HEK293 (cell line): ENCODE measurements around the gene SLC26A11.
A peak's percentile ranks its signal among the peaks of the same experiment; 100 is the strongest.
"Not testable (repeated sequence)": the region's sequence is repeated elsewhere in the genome, so short reads cannot be mapped to it uniquely, and the experiment has no call there.

Experiments used
- CTCF ChIA-PET: fragments of 350-600 bp; formaldehyde crosslinking; extraction: SDS; loops from one replicate; lab custom pipeline; 2021; ENCODE audit warnings: antibody characterized with exemption; lab: Yijun Ruan, JAX
- POLR2A ChIA-PET: fragments of 300-600 bp; formaldehyde crosslinking; extraction: SDS; loops from one replicate; lab custom pipeline; 2020; ENCODE audit warnings: antibody characterized with exemption, inconsistent platforms; lab: Yijun Ruan, JAX
- H3K27ac ChIP-seq: fragments of 200-500 bp; sonication (Bioruptor generic); 2 replicates; pipeline ENCODE4 v1.5.1; 2014; ENCODE audit warnings: low read depth, low read length, control low read depth, inconsistent platforms; ENCODE audit errors: extremely low read depth
- H3K36me3 ChIP-seq, 2 experiments: fragments of 200-500 bp in 1 of 2; sonication (Bioruptor generic) in 1 of 2; 1 replicate in 1 of 2; 2 replicates in 1 of 2; pipeline ENCODE4 v1.5.1; 2014 to 2017; ENCODE audit warnings: inconsistent platforms in 2 of 2, low read length in 2 of 2; ENCODE audit not compliant: control insufficient read depth in 2 of 2, insufficient read depth in 1 of 2
- H3K4me1 ChIP-seq: fragments of 200-500 bp; sonication (Bioruptor generic); 2 replicates; pipeline ENCODE4 v1.5.1; 2014; ENCODE audit warnings: mild to moderate bottlenecking, low read length, inconsistent platforms; ENCODE audit not compliant: control insufficient read depth, insufficient read depth
- H3K4me3 ChIP-seq: 2 replicates; pipeline ENCODE4 v1.5.1; 2011; ENCODE audit warnings: low read depth, mild to moderate bottlenecking, control low read depth, low read length, moderate library complexity
- H3K9me3 ChIP-seq: fragments of 200-500 bp; sonication (Bioruptor generic); 2 replicates; pipeline ENCODE4 v1.5.1; 2014; ENCODE audit warnings: low read depth, low read length, inconsistent platforms; ENCODE audit not compliant: control insufficient read depth, insufficient read depth
- PRDM10 ChIP-seq: fragments of 450-650 bp; formaldehyde crosslinking; IDR thresholded peaks from 2 replicates; pipeline ENCODE4 v1.5.1; 2016; ENCODE audit warnings: missing biosample characterization, missing genetic modification characterization
- SETDB1 ChIP-seq: IDR thresholded peaks from one replicate; pipeline ENCODE4 v1.6.1; 2017; ENCODE audit warnings: mild to moderate bottlenecking, low read length, moderate library complexity, mixed read lengths; ENCODE audit not compliant: insufficient read length
- TCF7L2 ChIP-seq: IDR thresholded peaks from 2 replicates; pipeline ENCODE4 v1.6.1; 2011; ENCODE audit warnings: low read depth, mild to moderate bottlenecking, inconsistent platforms, low read length, moderate library complexity, borderline replicate concordance
- WT1 ChIP-seq: fragments of 450-650 bp; formaldehyde crosslinking; IDR thresholded peaks from 2 replicates; pipeline ENCODE4 v1.5.1; 2016; ENCODE audit warnings: missing biosample characterization, missing genetic modification characterization
- ZBTB20 ChIP-seq: fragments of 450-650 bp; formaldehyde crosslinking; IDR thresholded peaks from 2 replicates; pipeline ENCODE4 v1.5.1; 2016; ENCODE audit warnings: missing biosample characterization, missing genetic modification characterization
- ZBTB26 ChIP-seq: fragments of 450-650 bp; formaldehyde crosslinking; optimal IDR thresholded peaks from 2 replicates; pipeline ENCODE3; 2016; ENCODE audit warnings: missing biosample characterization, mild to moderate bottlenecking, missing genetic modification characterization
- ZBTB48 ChIP-seq: fragments of 450-650 bp; formaldehyde crosslinking; IDR thresholded peaks from 2 replicates; pipeline ENCODE4 v1.5.1; 2016; ENCODE audit warnings: missing biosample characterization, missing genetic modification characterization
- ZNF132 ChIP-seq: fragments of 450-650 bp; formaldehyde crosslinking; IDR thresholded peaks from 2 replicates; pipeline ENCODE4 v1.5.1; 2017; ENCODE audit warnings: missing biosample characterization, missing genetic modification characterization, borderline replicate concordance
- ZNF174 ChIP-seq: fragments of 450-650 bp; formaldehyde crosslinking; IDR thresholded peaks from 2 replicates; pipeline ENCODE4 v1.5.0; 2017; ENCODE audit warnings: missing biosample characterization, mild to moderate bottlenecking, missing genetic modification characterization
- ZNF311 ChIP-seq: fragments of 450-650 bp; formaldehyde crosslinking; IDR thresholded peaks from 2 replicates; pipeline ENCODE4 v1.5.1; 2017; ENCODE audit warnings: missing biosample characterization, missing genetic modification characterization, borderline replicate concordance
- ZNF335 ChIP-seq: fragments of 450-650 bp; formaldehyde crosslinking; conservative IDR thresholded peaks from 2 replicates; pipeline ENCODE4 v1.5.1; 2016; ENCODE audit warnings: missing biosample characterization, missing genetic modification characterization
- ZNF473 ChIP-seq: fragments of 450-650 bp; formaldehyde crosslinking; IDR thresholded peaks from 2 replicates; pipeline ENCODE4 v1.5.1; 2017; ENCODE audit warnings: missing biosample characterization, missing genetic modification characterization
- ZNF514 ChIP-seq: fragments of 450-650 bp; formaldehyde crosslinking; IDR thresholded peaks from 2 replicates; pipeline ENCODE4 v1.5.1; 2016; ENCODE audit warnings: missing biosample characterization, missing genetic modification characterization
- ZNF747 ChIP-seq: fragments of 450-650 bp; formaldehyde crosslinking; IDR thresholded peaks from 2 replicates; pipeline ENCODE4 v1.5.1; 2016; ENCODE audit warnings: missing biosample characterization, missing genetic modification characterization
- ZSCAN16 ChIP-seq: fragments of 450-650 bp; formaldehyde crosslinking; IDR thresholded peaks from 2 replicates; pipeline ENCODE4 v1.5.1; 2016; ENCODE audit warnings: missing biosample characterization, missing genetic modification characterization
- TF ChIP-seq, protein P1 (sequence below): fragments of 450-650 bp; formaldehyde crosslinking; IDR thresholded peaks from 2 replicates; pipeline ENCODE4 v1.5.1; 2017; ENCODE audit warnings: missing biosample characterization, mild to moderate bottlenecking, missing genetic modification characterization, moderate library complexity
- TF ChIP-seq, protein P2 (sequence below): fragments of 450-650 bp; formaldehyde crosslinking; IDR thresholded peaks from 2 replicates; pipeline ENCODE4 v1.5.1; 2017; ENCODE audit warnings: missing biosample characterization, missing genetic modification characterization
- TF ChIP-seq, protein P3 (sequence below): fragments of 450-650 bp; formaldehyde crosslinking; IDR thresholded peaks from 2 replicates; pipeline ENCODE4 v1.5.1; 2016; ENCODE audit warnings: missing biosample characterization, missing genetic modification characterization
- TF ChIP-seq, protein P4 (sequence below): fragments of 450-650 bp; formaldehyde crosslinking; IDR thresholded peaks from 2 replicates; pipeline ENCODE4 v1.5.1; 2017; ENCODE audit warnings: missing biosample characterization, missing genetic modification characterization

SLC26A11 gene

DNA sequence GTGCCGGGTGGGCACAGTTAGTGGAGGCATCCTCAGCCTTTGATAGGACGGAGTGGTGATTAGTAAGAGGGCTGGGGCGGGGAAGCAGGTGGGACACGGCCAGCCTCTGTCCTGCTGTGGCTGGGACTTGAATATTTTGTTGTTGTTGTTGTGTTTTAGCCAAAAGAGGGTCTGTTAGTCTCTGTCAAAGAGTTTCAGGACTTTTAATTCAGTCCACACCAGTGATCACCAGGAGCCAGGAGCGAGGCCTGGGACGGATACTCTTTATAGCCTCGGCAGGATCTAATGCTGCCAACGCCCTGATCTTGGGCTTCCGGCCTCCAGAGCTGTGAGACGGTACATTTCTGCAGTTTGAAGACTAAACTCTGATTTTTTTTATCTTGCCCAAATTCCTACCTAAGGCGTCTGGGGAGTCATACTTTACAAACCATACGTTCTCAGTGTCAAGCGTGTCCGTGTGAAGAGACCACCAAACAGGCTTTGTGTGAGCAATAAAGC is 37.5 kb downstream of the SLC26A11 start:
- H3K9me3 ChIP-seq: no peaks in the 10 kb centered on the region
- POLR2A ChIA-PET: no interaction called here
- peaks cover 0 to 10% of the 10 kb centered on the region in 2 experiments; a peak in 1 of 3 replicates for H3K36me3 ChIP-seq
- H3K4me3 ChIP-seq: no peak overlapping the region
- no peak for TF ChIP-seq ZNF311 (tag by site-specific recombination)
- no peak for TF ChIP-seq ZNF335 (tag by site-specific recombination)
- TF ChIP-seq, protein P1, sequence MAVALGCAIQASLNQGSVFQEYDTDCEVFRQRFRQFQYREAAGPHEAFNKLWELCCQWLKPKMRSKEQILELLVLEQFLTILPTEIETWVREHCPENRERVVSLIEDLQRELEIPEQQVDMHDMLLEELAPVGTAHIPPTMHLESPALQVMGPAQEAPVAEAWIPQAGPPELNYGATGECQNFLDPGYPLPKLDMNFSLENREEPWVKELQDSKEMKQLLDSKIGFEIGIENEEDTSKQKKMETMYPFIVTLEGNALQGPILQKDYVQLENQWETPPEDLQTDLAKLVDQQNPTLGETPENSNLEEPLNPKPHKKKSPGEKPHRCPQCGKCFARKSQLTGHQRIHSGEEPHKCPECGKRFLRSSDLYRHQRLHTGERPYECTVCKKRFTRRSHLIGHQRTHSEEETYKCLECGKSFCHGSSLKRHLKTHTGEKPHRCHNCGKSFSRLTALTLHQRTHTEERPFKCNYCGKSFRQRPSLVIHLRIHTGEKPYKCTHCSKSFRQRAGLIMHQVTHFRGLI (tag by site-specific recombination): peak; percentile 51; the same call in 1 of the 2 replicates
- TF ChIP-seq ZNF174 (tag by site-specific recombination): no peak
- TF ChIP-seq PRDM10 (tag by site-specific recombination): no peak
- TF ChIP-seq ZBTB20 (tag by site-specific recombination): peak; percentile 18; the same call in 1 of the 2 replicates
- CTCF ChIA-PET: no interaction called here
- H3K4me1 ChIP-seq: peaks cover 8% of the 10 kb centered on the region
- H3K27ac ChIP-seq: no peak overlapping the region

DNA sequence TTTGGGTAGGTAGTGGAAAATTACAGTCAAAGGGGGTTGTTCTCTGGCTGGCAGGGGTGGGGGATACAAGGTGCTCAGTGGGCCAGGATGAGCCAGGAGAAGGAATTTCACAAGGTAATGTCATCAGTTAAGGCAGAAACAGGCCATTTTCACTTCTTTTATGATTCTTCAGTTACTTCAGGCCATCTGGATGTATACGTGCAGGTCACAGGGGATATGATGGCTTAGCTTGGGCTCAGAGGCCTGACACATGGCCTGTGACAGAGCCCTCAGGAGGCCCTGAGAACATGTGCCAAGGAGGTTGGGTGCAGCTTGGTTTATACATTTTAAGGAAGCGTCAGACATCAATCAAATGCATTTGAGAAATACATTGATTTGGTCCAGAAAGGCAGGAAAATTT is 38.1 kb downstream of the SLC26A11 start:
- H3K9me3 ChIP-seq, H3K36me3 ChIP-seq, H3K4me3 ChIP-seq, H3K27ac ChIP-seq, CTCF ChIA-PET, H3K4me1 ChIP-seq: not testable (repeated sequence)
- POLR2A ChIA-PET: interaction anchor here (0.7 kb wide), 1 partner anchor 29 kb away, joined by 3 read pairs; no protein-coding TSS in a partner anchor

- Histone ChIP-seq H3K9me3 (no peaks in the 10 kb centered on the region), H3K4me1 (peaks cover 8% of the 10 kb centered on the region), H3K36me3 (peaks cover 0 to 11% of the 10 kb centered on the region in 2 experiments; a peak in 1 of 3 replicates), H3K4me3 (peak overlapping the region; percentile 38), H3K27ac (peak overlapping the region; percentile 60; the same call in 1 of the 2 replicates)
- ChIA-PET CTCF (interaction anchor here (0.6 to 1.0 kb wide), 2 partner anchors 56 to 255 kb away, joined by 3 to 4 read pairs; no protein-coding TSS in a partner anchor), POLR2A (interaction anchor here (0.6 to 1.2 kb wide), 2 partner anchors 40 to 253 kb away, joined by 3 to 5 read pairs; partner anchors contain the start of gene SGSH)
- no peak for TF ChIP-seq SETDB1
- peak; percentile 24; the same call in 1 of the 2 replicates for TF ChIP-seq ZBTB48
- TF ChIP-seq ZNF132 (tag by site-specific recombination): no peak
- TF ChIP-seq, protein P2, sequence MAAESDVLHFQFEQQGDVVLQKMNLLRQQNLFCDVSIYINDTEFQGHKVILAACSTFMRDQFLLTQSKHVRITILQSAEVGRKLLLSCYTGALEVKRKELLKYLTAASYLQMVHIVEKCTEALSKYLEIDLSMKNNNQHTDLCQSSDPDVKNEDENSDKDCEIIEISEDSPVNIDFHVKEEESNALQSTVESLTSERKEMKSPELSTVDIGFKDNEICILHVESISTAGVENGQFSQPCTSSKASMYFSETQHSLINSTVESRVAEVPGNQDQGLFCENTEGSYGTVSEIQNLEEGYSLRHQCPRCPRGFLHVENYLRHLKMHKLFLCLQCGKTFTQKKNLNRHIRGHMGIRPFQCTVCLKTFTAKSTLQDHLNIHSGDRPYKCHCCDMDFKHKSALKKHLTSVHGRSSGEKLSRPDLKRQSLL (tag by site-specific recombination): no peak
- TF ChIP-seq, protein P3, sequence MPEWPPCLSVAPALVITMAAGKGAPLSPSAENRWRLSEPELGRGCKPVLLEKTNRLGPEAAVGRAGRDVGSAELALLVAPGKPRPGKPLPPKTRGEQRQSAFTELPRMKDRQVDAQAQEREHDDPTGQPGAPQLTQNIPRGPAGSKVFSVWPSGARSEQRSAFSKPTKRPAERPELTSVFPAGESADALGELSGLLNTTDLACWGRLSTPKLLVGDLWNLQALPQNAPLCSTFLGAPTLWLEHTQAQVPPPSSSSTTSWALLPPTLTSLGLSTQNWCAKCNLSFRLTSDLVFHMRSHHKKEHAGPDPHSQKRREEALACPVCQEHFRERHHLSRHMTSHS: no peak
- no peak for TF ChIP-seq ZBTB26 (tag by site-specific recombination)
- no peak for TF ChIP-seq ZNF473
- TF ChIP-seq, protein P4, sequence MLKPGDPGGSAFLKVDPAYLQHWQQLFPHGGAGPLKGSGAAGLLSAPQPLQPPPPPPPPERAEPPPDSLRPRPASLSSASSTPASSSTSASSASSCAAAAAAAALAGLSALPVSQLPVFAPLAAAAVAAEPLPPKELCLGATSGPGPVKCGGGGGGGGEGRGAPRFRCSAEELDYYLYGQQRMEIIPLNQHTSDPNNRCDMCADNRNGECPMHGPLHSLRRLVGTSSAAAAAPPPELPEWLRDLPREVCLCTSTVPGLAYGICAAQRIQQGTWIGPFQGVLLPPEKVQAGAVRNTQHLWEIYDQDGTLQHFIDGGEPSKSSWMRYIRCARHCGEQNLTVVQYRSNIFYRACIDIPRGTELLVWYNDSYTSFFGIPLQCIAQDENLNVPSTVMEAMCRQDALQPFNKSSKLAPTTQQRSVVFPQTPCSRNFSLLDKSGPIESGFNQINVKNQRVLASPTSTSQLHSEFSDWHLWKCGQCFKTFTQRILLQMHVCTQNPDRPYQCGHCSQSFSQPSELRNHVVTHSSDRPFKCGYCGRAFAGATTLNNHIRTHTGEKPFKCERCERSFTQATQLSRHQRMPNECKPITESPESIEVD (tag by site-specific recombination): no peak
- no peak for TF ChIP-seq ZNF514 (tag by site-specific recombination)
- no peak for TF ChIP-seq ZSCAN16 (tag by site-specific recombination)
- no peak for TF ChIP-seq TCF7L2
- no peak for TF ChIP-seq ZNF747
- TF ChIP-seq ZNF335 (tag by site-specific recombination): peak; percentile 64
- TF ChIP-seq WT1: no peak
Observed at GRCh38 chr17:80259457-80260068, 39.3 kb downstream of the SLC26A11 start.
